Measurements from ENCODE around the gene SEC16A. TPM values are rescaled to one million over a fixed set of nuclear protein-coding genes. Genes with fewer than 3 reads are reported as not detected.

SEC16A gene
- total RNA-seq, 2 donors from 2014 or later = 32.6 to 41.6 TPM

DNA sequence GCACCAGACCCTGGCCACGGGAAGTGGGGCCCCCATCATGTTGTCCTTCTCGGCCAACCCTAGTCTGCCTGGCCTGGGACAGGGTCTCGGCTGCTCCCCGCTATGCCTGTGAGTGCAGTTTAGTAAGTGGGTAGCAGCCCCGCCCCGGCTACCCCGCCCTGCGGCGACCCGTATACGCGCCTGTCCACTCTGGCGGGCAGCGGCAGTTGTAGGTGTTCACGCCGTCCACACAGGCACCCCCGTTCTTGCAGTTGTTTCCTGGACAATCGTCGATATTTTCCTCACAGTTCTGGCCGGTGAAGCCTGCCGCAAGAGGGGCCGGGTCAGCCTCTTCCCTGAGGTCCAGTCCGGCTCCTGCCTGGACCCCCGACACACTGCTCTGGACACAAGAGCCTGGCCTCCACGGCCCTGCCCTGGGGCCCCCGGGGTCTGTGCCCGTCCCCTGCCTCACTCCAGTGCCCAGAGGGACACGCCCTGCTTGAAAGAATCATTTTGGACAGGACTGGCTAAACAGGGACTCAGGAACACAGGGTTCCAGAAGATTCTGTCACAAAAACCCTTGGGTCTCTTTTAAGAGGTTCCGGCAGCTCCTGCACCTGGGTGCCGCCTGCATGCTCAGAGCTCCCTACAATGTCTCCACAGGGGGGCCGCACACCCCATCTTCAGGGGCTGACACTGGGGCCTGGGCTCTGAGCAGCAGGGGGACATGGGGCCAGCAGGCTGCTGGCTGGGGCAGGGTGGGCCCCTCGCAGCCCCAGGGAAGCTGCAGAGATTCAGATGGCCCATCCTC, 36.6 kb upstream of the SEC16A start:
- no peak for DNase-seq (ENCODE audit: low spot score)
- peaks cover 0 to 20% of the 10 kb centered on the region in 2 donors for H3K4me1 ChIP-seq
- H3K27me3 ChIP-seq = no peaks in the 10 kb centered on the region
- no peak overlapping the region for H3K4me3 ChIP-seq
- no peak overlapping the region for H3K27ac ChIP-seq
- TF ChIP-seq, protein P1, sequence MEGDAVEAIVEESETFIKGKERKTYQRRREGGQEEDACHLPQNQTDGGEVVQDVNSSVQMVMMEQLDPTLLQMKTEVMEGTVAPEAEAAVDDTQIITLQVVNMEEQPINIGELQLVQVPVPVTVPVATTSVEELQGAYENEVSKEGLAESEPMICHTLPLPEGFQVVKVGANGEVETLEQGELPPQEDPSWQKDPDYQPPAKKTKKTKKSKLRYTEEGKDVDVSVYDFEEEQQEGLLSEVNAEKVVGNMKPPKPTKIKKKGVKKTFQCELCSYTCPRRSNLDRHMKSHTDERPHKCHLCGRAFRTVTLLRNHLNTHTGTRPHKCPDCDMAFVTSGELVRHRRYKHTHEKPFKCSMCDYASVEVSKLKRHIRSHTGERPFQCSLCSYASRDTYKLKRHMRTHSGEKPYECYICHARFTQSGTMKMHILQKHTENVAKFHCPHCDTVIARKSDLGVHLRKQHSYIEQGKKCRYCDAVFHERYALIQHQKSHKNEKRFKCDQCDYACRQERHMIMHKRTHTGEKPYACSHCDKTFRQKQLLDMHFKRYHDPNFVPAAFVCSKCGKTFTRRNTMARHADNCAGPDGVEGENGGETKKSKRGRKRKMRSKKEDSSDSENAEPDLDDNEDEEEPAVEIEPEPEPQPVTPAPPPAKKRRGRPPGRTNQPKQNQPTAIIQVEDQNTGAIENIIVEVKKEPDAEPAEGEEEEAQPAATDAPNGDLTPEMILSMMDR (IDR thresholded peaks at IDR 0.05) = no peak
- H3K9me3 ChIP-seq = no peaks in the 10 kb centered on the region
- H3K36me3 ChIP-seq = peaks cover 49% of the 10 kb centered on the region

DNA sequence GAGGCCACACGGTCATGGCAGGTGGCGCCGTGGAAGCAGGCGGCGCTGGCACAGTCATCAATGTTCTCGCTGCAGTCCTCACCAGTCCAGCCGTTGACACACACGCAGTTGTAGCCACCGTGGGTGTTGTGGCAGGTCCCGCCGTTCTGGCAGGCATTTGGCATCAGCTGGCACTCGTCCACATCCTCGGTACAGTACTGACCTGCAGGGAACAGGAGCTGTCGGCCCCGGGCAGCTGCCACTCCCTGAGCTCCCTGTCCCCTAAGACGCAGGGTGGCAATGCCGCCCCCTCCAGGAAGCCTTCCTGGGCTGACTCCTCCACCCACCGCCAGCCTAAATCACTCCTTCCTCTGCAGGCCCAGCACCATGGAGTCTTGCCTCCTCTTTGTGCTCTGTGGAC, 35.8 kb upstream of the SEC16A start:
- no peak for DNase-seq (ENCODE audit: low spot score)
- Histone ChIP-seq H3K9me3 (no peaks in the 10 kb centered on the region), H3K27ac (no peak overlapping the region), H3K27me3 (no peaks in the 10 kb centered on the region), H3K4me3 (no peak overlapping the region), H3K4me1 (peaks cover 0 to 14% of the 10 kb centered on the region in 2 donors), H3K36me3 (peaks cover 55% of the 10 kb centered on the region)
- TF ChIP-seq, protein P1 (IDR thresholded peaks at IDR 0.05) = no peak

DNA sequence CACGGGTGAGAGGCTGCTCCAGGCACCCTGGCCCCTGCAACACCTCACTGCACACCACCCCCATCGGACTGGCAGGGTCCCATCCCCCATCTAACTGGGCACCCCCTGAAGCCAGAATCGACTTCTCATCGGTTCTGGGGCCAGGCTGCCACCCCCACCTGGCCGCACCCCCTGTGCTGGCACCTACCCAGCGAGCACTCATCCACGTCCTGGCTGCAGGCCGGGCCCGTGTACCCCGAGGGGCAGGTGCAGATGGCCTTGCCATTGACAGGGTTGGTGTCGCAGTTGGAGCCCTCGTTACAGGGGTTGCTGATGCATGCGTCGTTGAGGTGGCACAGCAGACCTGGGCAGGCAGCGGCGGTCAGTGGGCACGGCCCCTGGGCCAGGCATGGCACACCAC, 35.1 kb upstream of the SEC16A start:
- H3K27ac ChIP-seq = no peak overlapping the region

DNA sequence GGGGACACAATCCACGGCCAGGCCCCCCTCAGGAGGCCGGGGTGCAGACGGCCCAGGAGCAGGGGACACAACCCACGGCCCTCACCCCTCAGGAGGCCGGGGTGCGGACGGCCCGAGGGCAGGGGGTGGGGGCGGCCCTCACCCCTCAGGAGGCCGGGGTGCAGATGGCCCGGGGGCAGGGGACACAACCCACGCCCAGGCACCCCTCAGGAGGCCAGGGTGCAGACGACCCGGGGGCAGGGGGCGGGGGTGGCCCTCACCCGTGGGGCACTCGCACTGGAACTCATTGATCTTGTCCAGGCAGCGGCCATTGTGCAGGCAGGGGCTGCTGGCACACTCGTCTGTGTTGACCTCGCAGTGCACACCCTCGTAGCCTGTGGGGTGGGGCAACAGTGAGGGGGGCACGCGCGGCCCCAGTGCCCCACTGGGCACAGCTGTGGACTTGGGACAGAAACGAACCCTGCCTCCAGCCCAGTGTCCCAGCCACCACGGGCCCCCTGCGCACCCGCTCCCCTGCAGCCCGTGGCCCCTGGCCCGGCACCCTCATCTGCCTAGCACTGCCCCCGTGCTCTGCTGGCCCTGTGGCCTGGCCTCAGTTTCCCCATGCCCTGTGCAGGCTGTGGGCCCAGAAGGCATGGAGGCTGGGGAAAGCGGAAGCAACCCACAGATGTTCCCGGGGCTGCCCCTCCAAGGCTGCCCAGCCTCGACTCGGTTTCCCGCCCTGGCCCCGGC, 34.3 kb upstream of the SEC16A start:
- Histone ChIP-seq H3K27ac (no peak overlapping the region), H3K36me3 (peaks cover 47% of the 10 kb centered on the region), H3K9me3 (no peaks in the 10 kb centered on the region), H3K4me3 (no peak overlapping the region), H3K27me3 (no peaks in the 10 kb centered on the region), H3K4me1 (peaks cover 0 to 16% of the 10 kb centered on the region in 2 donors)
- DNase-seq (ENCODE audit: low spot score) = no peak
- TF ChIP-seq, protein P1 (IDR thresholded peaks at IDR 0.05) = no peak

More for the DNA sequence above, 35.1 kb upstream of the SEC16A start:
- Histone ChIP-seq H3K4me1 (peaks cover 0 to 15% of the 10 kb centered on the region in 2 donors), H3K27me3 (no peaks in the 10 kb centered on the region), H3K36me3 (peaks cover 54% of the 10 kb centered on the region), H3K9me3 (no peaks in the 10 kb centered on the region), H3K4me3 (no peak overlapping the region)
- DNase-seq (ENCODE audit: low spot score) = no peak
- TF ChIP-seq, protein P1 (IDR thresholded peaks at IDR 0.05) = no peak

DNA sequence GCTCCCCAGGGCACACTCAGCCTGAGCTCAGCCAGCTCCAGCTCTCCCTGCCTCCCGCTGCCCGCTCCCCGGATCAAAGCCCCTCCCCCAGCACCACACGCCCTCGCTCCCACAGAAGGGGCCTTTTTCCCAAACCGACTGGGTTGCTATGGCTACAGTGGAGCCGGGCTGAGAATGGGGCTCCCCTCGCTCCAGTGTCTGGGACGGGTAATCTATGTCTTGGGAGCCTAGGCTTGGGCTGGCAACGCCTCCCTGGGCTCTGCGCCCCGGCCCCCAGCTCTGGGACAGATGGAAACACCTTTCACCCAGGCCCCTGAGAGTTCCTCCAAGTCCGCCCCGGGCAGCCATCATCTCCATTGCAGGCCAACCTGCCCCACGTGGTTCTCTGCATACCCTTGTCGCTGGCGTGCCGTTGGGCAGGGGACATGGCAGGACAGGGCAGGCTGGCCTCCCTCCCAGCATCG, 33.4 kb upstream of the SEC16A start:
- no peak overlapping the region for H3K27ac ChIP-seq
- H3K27me3 ChIP-seq = no peaks in the 10 kb centered on the region
- no peak for DNase-seq (ENCODE audit: low spot score)
- H3K9me3 ChIP-seq = no peaks in the 10 kb centered on the region
- TF ChIP-seq, protein P1 (IDR thresholded peaks at IDR 0.05) = no peak
- peaks cover 46% of the 10 kb centered on the region for H3K36me3 ChIP-seq
- H3K4me3 ChIP-seq = no peak overlapping the region
- H3K4me1 ChIP-seq = peaks cover 0 to 17% of the 10 kb centered on the region in 2 donors
